Trophoblast cell (in vitro differentiated cells and primary cell): Measurements from ENCODE around the gene SMAD3.

Experiments used
- DNase-seq, 2 donors: peaks; one replicate each; pipeline ENCODE4 v3.0.0-alpha.2; 2016
- H2AFZ ChIP-seq: 2 replicates; pipeline ENCODE4 v1.6.1; 2013; ENCODE audit warnings: low read length, moderate library complexity, mild to moderate bottlenecking; ENCODE audit not compliant: insufficient read depth, poor library complexity
- H2AK5ac ChIP-seq: 2 replicates; pipeline ENCODE4 v1.6.1; 2013; ENCODE audit warnings: mild to moderate bottlenecking, low read length
- H2BK120ac ChIP-seq: 2 replicates; pipeline ENCODE4 v1.6.1; 2013; ENCODE audit warnings: low read length, mild to moderate bottlenecking, moderate library complexity; ENCODE audit not compliant: insufficient read depth, poor library complexity
- H2BK12ac ChIP-seq: 2 replicates; pipeline ENCODE4 v1.6.1; 2013; ENCODE audit warnings: mild to moderate bottlenecking, low read length, moderate library complexity
- H2BK5ac ChIP-seq: 2 replicates; pipeline ENCODE4 v1.6.1; 2013; ENCODE audit warnings: low read length, low read depth, moderate library complexity, mild to moderate bottlenecking; ENCODE audit not compliant: poor library complexity
- H3K14ac ChIP-seq: 2 replicates; pipeline ENCODE4 v1.6.1; 2013; ENCODE audit warnings: mild to moderate bottlenecking, low read length
- H3K18ac ChIP-seq: 2 replicates; pipeline ENCODE4 v1.6.1; 2013; ENCODE audit warnings: mild to moderate bottlenecking, low read length
- H3K23ac ChIP-seq: 2 replicates; pipeline ENCODE4 v1.6.1; 2013; ENCODE audit warnings: low read length
- H3K27ac ChIP-seq: 2 replicates; pipeline ENCODE4 v1.5.1; 2013; ENCODE audit warnings: low read depth, mild to moderate bottlenecking, inconsistent platforms, low read length, moderate library complexity
- H3K27me3 ChIP-seq: 2 replicates; pipeline ENCODE4 v1.6.1; 2013; ENCODE audit warnings: inconsistent platforms, mild to moderate bottlenecking, low read length, moderate library complexity; ENCODE audit not compliant: insufficient read depth
- H3K36me3 ChIP-seq, 2 experiments: 1 replicate in 1 of 2; 2 replicates in 1 of 2; pipeline ENCODE4 v1.6.1; 2013; ENCODE audit warnings: low read length in 2 of 2, mild to moderate bottlenecking in 2 of 2, moderate library complexity in 1 of 2; ENCODE audit not compliant: insufficient read depth in 2 of 2, control insufficient read depth in 1 of 2
- H3K4ac ChIP-seq: 2 replicates; pipeline ENCODE4 v1.6.1; 2013; ENCODE audit warnings: low read depth, mild to moderate bottlenecking, low read length, moderate library complexity
- H3K4me1 ChIP-seq, 2 experiments: 1 replicate in 1 of 2; 2 replicates in 1 of 2; pipeline ENCODE4 v1.6.1; 2013; ENCODE audit warnings: low read length in 2 of 2, mild to moderate bottlenecking in 2 of 2, moderate library complexity in 1 of 2; ENCODE audit not compliant: insufficient read depth in 2 of 2, control insufficient read depth in 1 of 2
- H3K4me2 ChIP-seq: 2 replicates; pipeline ENCODE4 v1.6.1; 2013; ENCODE audit warnings: inconsistent platforms, mild to moderate bottlenecking, low read length, moderate library complexity
- H3K4me3 ChIP-seq: 2 replicates; pipeline ENCODE4 v1.5.1; 2013; ENCODE audit warnings: mild to moderate bottlenecking, low read depth, low read length, inconsistent platforms
- H3K79me1 ChIP-seq: one replicate; pipeline ENCODE4 v1.6.1; 2013; ENCODE audit warnings: low read length
- H3K79me2 ChIP-seq: 2 replicates; pipeline ENCODE4 v1.6.1; 2013; ENCODE audit warnings: low read length, mild to moderate bottlenecking; ENCODE audit not compliant: control insufficient read depth, insufficient read depth, poor library complexity
- H3K9ac ChIP-seq: 2 replicates; pipeline ENCODE4 v1.6.1; 2013; ENCODE audit warnings: mild to moderate bottlenecking, low read length
- H3K9me3 ChIP-seq: 2 replicates; pipeline ENCODE4 v1.6.1; 2013; ENCODE audit warnings: low read depth, mild to moderate bottlenecking, control low read depth, inconsistent platforms, low read length; ENCODE audit not compliant: insufficient read depth
- H4K12ac ChIP-seq: 2 replicates; pipeline ENCODE4 v1.6.1; 2013; ENCODE audit warnings: low read depth, mild to moderate bottlenecking, low read length, moderate library complexity
- H4K8ac ChIP-seq: 2 replicates; pipeline ENCODE4 v1.6.1; 2013; ENCODE audit warnings: low read depth, mild to moderate bottlenecking, low read length, moderate library complexity
- H4K91ac ChIP-seq: one replicate; pipeline ENCODE4 v1.6.1; 2013; ENCODE audit warnings: low read depth, mild to moderate bottlenecking, low read length, moderate library complexity
- WGBS: extraction: QIAGEN DNeasy Blood & Tissue Kit; methylation state at CpG from one replicate; pipeline ENCODE4 v1.1.7; 2013; ENCODE audit warnings: missing lambda C conversion rate; ENCODE audit not compliant: insufficient read length, insufficient coverage; ENCODE audit errors: extremely low coverage; 5-methylcytosine and 5-hydroxymethylcytosine counted together

The SMAD3 gene

DNA sequence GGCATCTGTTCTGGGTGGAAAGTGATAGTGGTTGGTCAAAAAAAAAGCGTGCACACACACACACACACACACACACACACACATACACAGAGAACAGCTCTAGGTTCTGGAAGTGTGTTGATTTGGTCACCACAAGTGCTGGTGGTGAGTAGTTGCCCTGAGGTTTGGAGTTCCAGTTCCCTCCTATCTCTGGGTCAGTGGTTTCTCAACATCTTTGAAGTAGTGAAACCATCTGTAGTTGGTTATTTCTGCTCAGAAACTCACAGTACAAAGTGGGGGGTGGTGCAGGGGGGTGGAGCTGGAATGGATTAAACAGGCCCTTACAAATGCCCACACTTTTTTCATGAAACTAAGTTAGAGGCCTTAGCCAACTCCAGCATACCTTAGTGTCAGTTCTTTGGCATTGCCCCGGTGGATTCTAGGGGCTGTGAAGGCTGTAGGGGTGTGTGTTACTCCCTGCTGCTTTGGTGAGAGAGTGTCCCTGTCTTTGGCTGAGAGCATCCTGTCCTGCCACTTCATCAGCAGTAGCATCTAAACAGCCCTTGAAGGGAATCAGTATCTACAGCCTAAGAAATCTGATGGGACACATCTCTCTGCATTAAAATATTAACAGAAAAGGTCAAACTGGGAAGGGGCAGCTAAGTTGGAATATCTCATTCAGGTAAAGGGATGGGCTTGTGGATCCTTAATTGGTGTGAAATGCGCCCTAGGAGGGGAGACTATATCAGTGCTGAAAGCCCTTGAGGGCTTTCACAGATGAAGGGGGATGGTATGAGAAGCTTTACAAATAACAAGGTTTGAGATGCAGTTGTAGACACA is 20.6 kb downstream of the SMAD3 start:
- no peak overlapping the region for H4K12ac ChIP-seq
- H3K27ac ChIP-seq = no peak overlapping the region
- no peak overlapping the region for H2AFZ ChIP-seq
- H3K9me3 ChIP-seq = no peaks in the 10 kb centered on the region
- H3K23ac ChIP-seq = no peak overlapping the region
- WGBS = no CpG with 5 or more reads among the region's 3 CpGs
- H4K91ac ChIP-seq = no peak overlapping the region
- no peak overlapping the region for H3K14ac ChIP-seq
- peaks cover 45 to 61% of the 10 kb centered on the region in 2 experiments for H3K4me1 ChIP-seq
- no peak overlapping the region for H2BK120ac ChIP-seq
- H3K27me3 ChIP-seq = no peaks in the 10 kb centered on the region
- H3K36me3 ChIP-seq = peaks cover 3% of the 10 kb centered on the region in 2 experiments
- no peak overlapping the region for H3K4ac ChIP-seq
- no peak overlapping the region for H2BK5ac ChIP-seq
- DNase-seq = peak; percentile 73 to 83
- H3K9ac ChIP-seq = no peak overlapping the region
- no peak overlapping the region for H3K4me2 ChIP-seq
- no peak overlapping the region for H2AK5ac ChIP-seq
- peaks cover 2% of the 10 kb centered on the region for H3K79me2 ChIP-seq
- H3K4me3 ChIP-seq = no peak overlapping the region
- no peak overlapping the region for H2BK12ac ChIP-seq
- H3K79me1 ChIP-seq = peaks cover 2% of the 10 kb centered on the region
- no peak overlapping the region for H3K18ac ChIP-seq
- H4K8ac ChIP-seq = no peak overlapping the region

DNA sequence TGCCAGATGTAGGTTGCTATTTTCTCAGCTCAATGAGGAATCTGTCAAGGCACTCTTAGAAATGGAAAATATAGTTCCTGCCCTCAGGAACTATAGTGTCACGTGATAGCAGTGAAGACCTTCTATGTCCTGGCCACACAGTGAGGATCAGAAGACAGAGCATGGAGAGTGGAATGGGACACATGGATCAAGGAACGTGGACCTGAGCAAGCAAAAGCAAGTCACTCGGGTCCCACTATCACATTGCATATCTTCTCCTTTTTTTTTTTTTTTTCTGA is 21.2 kb downstream of the SMAD3 start:
- H2BK5ac ChIP-seq = no peak overlapping the region
- H3K4me3 ChIP-seq = no peak overlapping the region
- no peak overlapping the region for H3K4ac ChIP-seq
- no peak overlapping the region for H3K9ac ChIP-seq
- no peaks in the 10 kb centered on the region for H3K36me3 ChIP-seq
- H3K27ac ChIP-seq = no peak overlapping the region
- H3K9me3 ChIP-seq = no peaks in the 10 kb centered on the region
- no peak overlapping the region for H2BK120ac ChIP-seq
- H4K12ac ChIP-seq = no peak overlapping the region
- no peaks in the 10 kb centered on the region for H3K27me3 ChIP-seq
- no peak overlapping the region for H3K18ac ChIP-seq
- H2AK5ac ChIP-seq = no peak overlapping the region
- H2AFZ ChIP-seq = no peak overlapping the region
- H4K8ac ChIP-seq = no peak overlapping the region
- peaks cover 2% of the 10 kb centered on the region for H3K79me2 ChIP-seq
- DNase-seq = no peak
- H3K14ac ChIP-seq = no peak overlapping the region
- no peak overlapping the region for H3K23ac ChIP-seq
- peaks cover 2% of the 10 kb centered on the region for H3K79me1 ChIP-seq
- H3K4me1 ChIP-seq = peaks cover 41 to 60% of the 10 kb centered on the region in 2 experiments
- no CpG with 5 or more reads among the region's 3 CpGs for WGBS
- H3K4me2 ChIP-seq = no peak overlapping the region
- no peak overlapping the region for H2BK12ac ChIP-seq
- H4K91ac ChIP-seq = no peak overlapping the region

GRCh38 chr15:67087507-67088172 is 22.2 kb downstream of the SMAD3 start:
- no CpG with 5 or more reads among the region's 6 CpGs for WGBS
- Histone ChIP-seq H3K27me3 (no peaks in the 10 kb centered on the region), H3K4me3 (no peak overlapping the region)

GRCh38 chr15:67089217-67090193 is 24.1 kb downstream of the SMAD3 start:
- no peak overlapping the region for H4K12ac ChIP-seq
- H3K14ac ChIP-seq = no peak overlapping the region
- no peak overlapping the region for H2BK12ac ChIP-seq
- H4K91ac ChIP-seq = no peak overlapping the region
- H3K9ac ChIP-seq = no peak overlapping the region
- WGBS = no CpG with 5 or more reads among the region's 15 CpGs
- no peak overlapping the region for H2BK120ac ChIP-seq
- H3K27me3 ChIP-seq = no peaks in the 10 kb centered on the region
- peaks cover 2% of the 10 kb centered on the region for H3K79me2 ChIP-seq
- DNase-seq = no peak
- H2BK5ac ChIP-seq = no peak overlapping the region
- H2AK5ac ChIP-seq = no peak overlapping the region
- no peak overlapping the region for H3K4ac ChIP-seq
- no peak overlapping the region for H3K4me3 ChIP-seq
- H3K23ac ChIP-seq = no peak overlapping the region
- H3K4me1 ChIP-seq = peaks cover 36 to 53% of the 10 kb centered on the region in 2 experiments
- no peak overlapping the region for H2AFZ ChIP-seq
- H3K36me3 ChIP-seq = peaks cover 11% of the 10 kb centered on the region in 2 experiments
- H3K27ac ChIP-seq = no peak overlapping the region
- H3K9me3 ChIP-seq = no peaks in the 10 kb centered on the region
- no peak overlapping the region for H3K4me2 ChIP-seq
- peak overlapping the region; percentile 55 for H3K18ac ChIP-seq
- H4K8ac ChIP-seq = no peak overlapping the region
- no peaks in the 10 kb centered on the region for H3K79me1 ChIP-seq

More at GRCh38 chr15:67087507-67088172, 22.2 kb downstream of the SMAD3 start:
- H3K4me1 ChIP-seq = peaks cover 42 to 59% of the 10 kb centered on the region in 2 experiments
- H2BK12ac ChIP-seq = no peak overlapping the region
- H3K9ac ChIP-seq = no peak overlapping the region
- H3K4ac ChIP-seq = no peak overlapping the region
- H3K79me1 ChIP-seq = peaks cover 2% of the 10 kb centered on the region
- no peaks in the 10 kb centered on the region for H3K36me3 ChIP-seq
- no peak for DNase-seq
- H3K23ac ChIP-seq = no peak overlapping the region
- H4K12ac ChIP-seq = no peak overlapping the region
- H4K91ac ChIP-seq = no peak overlapping the region
- no peak overlapping the region for H2BK120ac ChIP-seq
- H2BK5ac ChIP-seq = no peak overlapping the region
- H3K18ac ChIP-seq = no peak overlapping the region
- no peak overlapping the region for H4K8ac ChIP-seq
- no peak overlapping the region for H2AK5ac ChIP-seq
- H2AFZ ChIP-seq = no peak overlapping the region
- H3K14ac ChIP-seq = no peak overlapping the region
- H3K79me2 ChIP-seq = peaks cover 2% of the 10 kb centered on the region
- no peaks in the 10 kb centered on the region for H3K9me3 ChIP-seq
- no peak overlapping the region for H3K27ac ChIP-seq
- H3K4me2 ChIP-seq = no peak overlapping the region
